HCT116 (cell line): ENCODE results near the gene COX7A2L. TPM values are rescaled to one million over a fixed set of nuclear protein-coding genes. Genes with fewer than 3 reads are reported as not detected.

ENCODE experiments used
- ATAC-seq: fragments of 200-7000 bp; cut with Tn5 transposase; 2 replicates; pipeline ENCODE4 v1.9.1; 2020; ENCODE audit warnings: mild to moderate bottlenecking, moderate library complexity
- BruUV-seq: library from RNA; stranded (reverse); fragments of 400-500 nt; replicated peaks from 2 replicates; lab custom pipeline; 2021; lab: Mats Ljungman, UMichigan
- CTCF ChIA-PET: fragments of 300-600 bp; sonication (Branson Sonifier 250); formaldehyde crosslinking; loops from one replicate; lab custom pipeline; 2021; ENCODE audit warnings: antibody characterized with exemption; lab: Charles Lee
- POLR2A ChIA-PET: fragments of 300-600, 350-600 bp; sonication (Branson Sonifier 250); formaldehyde crosslinking; loops from one replicate; lab custom pipeline; 2021; ENCODE audit warnings: antibody characterized with exemption; lab: Charles Lee
- RAD21 ChIA-PET, 2 experiments: fragments of 300-600 bp; sonication (Branson Sonifier 250); formaldehyde crosslinking; loops; one replicate each; lab custom pipeline; 2023; ENCODE audit warnings: low total read pairs in 2 of 2; ENCODE audit not compliant: uncharacterized antibody in 2 of 2, unreplicated experiment in 2 of 2, low non-redundant PET in 1 of 2; lab: Charles Lee
- DNase-seq: peaks from one replicate; pipeline ENCODE4 v3.0.0-alpha.2; 2010; ENCODE audit warnings: low read depth, low spot score
- H2AFZ ChIP-seq: fragments of 200-600 bp; shearing (Covaris generic), sonication (generic); 2 replicates; pipeline ENCODE4 v1.6.1; 2017; ENCODE audit warnings: low read depth, mixed run types, mixed read lengths, antibody characterized with exemption, low read length; ENCODE audit not compliant: poor library complexity, severe bottlenecking
- H3K27ac ChIP-seq: 2 replicates; pipeline ENCODE4 v1.5.1; 2012; ENCODE audit warnings: low read depth, low read length
- H3K27me3 ChIP-seq: fragments of 200-600 bp; sonication (generic); 2 replicates; pipeline ENCODE4 v1.6.1; 2016; ENCODE audit warnings: mixed run types, low read length, mixed read lengths; ENCODE audit not compliant: insufficient read depth
- H3K36me3 ChIP-seq, 2 experiments: fragments of 200-500 bp in 1 of 2; fragments of 200-600 bp in 1 of 2; sonication (Bioruptor generic) in 1 of 2; sonication (generic) in 1 of 2; 2 replicates each; pipeline versions ENCODE4 v1.5.1 to v1.6.1; 2014 to 2016; ENCODE audit warnings: low read length in 2 of 2, inconsistent platforms in 1 of 2, mixed read lengths in 1 of 2, mixed run types in 1 of 2; ENCODE audit not compliant: insufficient read depth in 2 of 2, control insufficient read depth in 1 of 2
- H3K4me1 ChIP-seq, 2 experiments: fragments of 200-600 bp in 1 of 2; sonication (generic) in 1 of 2; 2 replicates each; pipeline versions ENCODE4 v1.5.1 to v1.6.1; 2012 to 2017; ENCODE audit warnings: low read length in 2 of 2, inconsistent platforms in 1 of 2, mild to moderate bottlenecking in 1 of 2, mixed read lengths in 1 of 2, mixed run types in 1 of 2, moderate library complexity in 1 of 2; ENCODE audit not compliant: insufficient read depth in 2 of 2, control insufficient read depth in 1 of 2
- H3K4me2 ChIP-seq: fragments of 200-600 bp; sonication (generic); 2 replicates; pipeline ENCODE4 v1.6.1; 2017; ENCODE audit warnings: mixed run types, low read length, mixed read lengths
- H3K4me3 ChIP-seq, 2 experiments: fragments of 200-600 bp in 1 of 2; sonication (generic) in 1 of 2; replicated peaks in 1 of 2; 2 replicates each; pipeline ENCODE4 v1.5.1; 2011 to 2016; ENCODE audit warnings: low read length in 2 of 2, control low read depth in 1 of 2, low read depth in 1 of 2, mild to moderate bottlenecking in 1 of 2, mixed read lengths in 1 of 2, mixed run types in 1 of 2
- H3K79me2 ChIP-seq: fragments of 200-600 bp; sonication (generic); 2 replicates; pipeline ENCODE4 v1.6.1; 2017; ENCODE audit warnings: mild to moderate bottlenecking, mixed run types, low read length, moderate library complexity, mixed read lengths; ENCODE audit not compliant: insufficient read depth
- H3K9ac ChIP-seq: fragments of 200-600 bp; sonication (generic); 2 replicates; pipeline ENCODE4 v1.6.1; 2016; ENCODE audit warnings: low read length, mixed read lengths
- H3K9me2 ChIP-seq: fragments of 200-600 bp; sonication (generic), shearing (Covaris generic); 2 replicates; pipeline ENCODE4 v1.6.1; 2017; ENCODE audit warnings: mixed run types, mild to moderate bottlenecking, moderate library complexity; ENCODE audit not compliant: insufficient read depth
- H3K9me3 ChIP-seq, 2 experiments: fragments of 200-500 bp in 1 of 2; fragments of 200-600 bp in 1 of 2; sonication (Bioruptor generic) in 1 of 2; sonication (generic) in 1 of 2; 2 replicates each; pipeline ENCODE4 v1.6.1; 2014 to 2017; ENCODE audit warnings: low read length in 2 of 2, mixed read lengths in 2 of 2, inconsistent platforms in 1 of 2, low read depth in 1 of 2, mild to moderate bottlenecking in 1 of 2, mixed run types in 1 of 2, moderate library complexity in 1 of 2; ENCODE audit not compliant: control insufficient read depth in 1 of 2, insufficient read depth in 1 of 2
- H4K20me1 ChIP-seq: fragments of 200-600 bp; sonication (generic), shearing (Covaris generic); 2 replicates; pipeline ENCODE4 v1.6.1; 2017; ENCODE audit warnings: mixed run types, mild to moderate bottlenecking, moderate library complexity; ENCODE audit not compliant: insufficient read depth
- CEBPB ChIP-seq: IDR thresholded peaks from 2 replicates; pipeline ENCODE4 v1.6.1; 2012; ENCODE audit warnings: low read depth
- CTCF ChIP-seq, 3 experiments: fragments of 200-600 bp in 1 of 3; sonication (generic) in 1 of 3; IDR thresholded peaks in 2 of 3; conservative IDR thresholded peaks in 1 of 3; 2 replicates each; pipeline ENCODE4 v1.5.1; 2012 to 2017; ENCODE audit warnings: low read depth in 2 of 3, low read length in 2 of 3, antibody characterized with exemption in 1 of 3, borderline replicate concordance in 1 of 3, control low read depth in 1 of 3, mild to moderate bottlenecking in 1 of 3, mixed read lengths in 1 of 3, mixed run types in 1 of 3, moderate library complexity in 1 of 3; ENCODE audit not compliant: insufficient read depth in 1 of 3
- EZH2 ChIP-seq: fragments of 200-600 bp; sonication (generic); IDR thresholded peaks from 2 replicates; pipeline ENCODE4 v1.6.1; 2017; ENCODE audit warnings: antibody characterized with exemption, mixed run types
- FOSL1 ChIP-seq: IDR thresholded peaks from 2 replicates; pipeline ENCODE4 v1.6.1; 2012; ENCODE audit warnings: low read depth
- JUND ChIP-seq: IDR thresholded peaks from 2 replicates; pipeline ENCODE4 v1.6.1; 2012
- POLR2A ChIP-seq: IDR thresholded peaks from 2 replicates; pipeline ENCODE4 v1.7.0; 2011; ENCODE audit warnings: borderline replicate concordance; ENCODE audit not compliant: insufficient read depth, insufficient read length; ENCODE audit errors: extremely low read depth
- RAD21 ChIP-seq: IDR thresholded peaks from 2 replicates; pipeline ENCODE4 v1.6.1; 2012; ENCODE audit warnings: low read depth, mild to moderate bottlenecking
- REST ChIP-seq: IDR thresholded peaks from 2 replicates; pipeline ENCODE4 v1.6.1; 2012; ENCODE audit warnings: low read depth
- SIN3A ChIP-seq: IDR thresholded peaks from 2 replicates; pipeline ENCODE4 v1.6.1; 2012; ENCODE audit warnings: low read depth
- SP1 ChIP-seq: IDR thresholded peaks from 2 replicates; pipeline ENCODE4 v1.6.1; 2012; ENCODE audit warnings: low read depth
- SRF ChIP-seq: IDR thresholded peaks from 2 replicates; pipeline ENCODE4 v1.6.1; 2012; ENCODE audit warnings: low read depth
- YY1 ChIP-seq: IDR thresholded peaks from 2 replicates; pipeline ENCODE4 v1.6.1; 2011; ENCODE audit warnings: low read length, low read depth, moderate library complexity, mild to moderate bottlenecking; ENCODE audit not compliant: insufficient replicate concordance; ENCODE audit errors: extremely low read depth
- ZNF274 ChIP-seq: fragments of 200-500 bp; sonication (Bioruptor generic); IDR thresholded peaks from 2 replicates; pipeline ENCODE4 v1.6.1; 2014; ENCODE audit warnings: mild to moderate bottlenecking, low read depth, low read length, inconsistent platforms
- intact Hi-C: fragments of 100-400 bp; cut with micrococcal nuclease; formaldehyde crosslinking; loops from 2 replicates; pipeline ENCODE4 v1.10.0; 2022
- total RNA-seq: library from RNA; stranded (reverse); gene quantifications from one replicate; pipeline ENCODE4 v1.2.1, GENCODE V29; 2021; ENCODE audit not compliant: unreplicated experiment
- TF ChIP-seq, protein P1 (sequence below): IDR thresholded peaks from 2 replicates; pipeline ENCODE4 v1.6.1; 2011; ENCODE audit warnings: mild to moderate bottlenecking, low read length, moderate library complexity; ENCODE audit not compliant: insufficient replicate concordance; ENCODE audit errors: extremely low read depth
- TF ChIP-seq, protein P2 (sequence below): IDR thresholded peaks from 2 replicates; pipeline ENCODE4 v1.6.1; 2012

The COX7A2L gene
- total RNA-seq, 1 experiment from 2014 or later, result 104 TPM

DNA sequence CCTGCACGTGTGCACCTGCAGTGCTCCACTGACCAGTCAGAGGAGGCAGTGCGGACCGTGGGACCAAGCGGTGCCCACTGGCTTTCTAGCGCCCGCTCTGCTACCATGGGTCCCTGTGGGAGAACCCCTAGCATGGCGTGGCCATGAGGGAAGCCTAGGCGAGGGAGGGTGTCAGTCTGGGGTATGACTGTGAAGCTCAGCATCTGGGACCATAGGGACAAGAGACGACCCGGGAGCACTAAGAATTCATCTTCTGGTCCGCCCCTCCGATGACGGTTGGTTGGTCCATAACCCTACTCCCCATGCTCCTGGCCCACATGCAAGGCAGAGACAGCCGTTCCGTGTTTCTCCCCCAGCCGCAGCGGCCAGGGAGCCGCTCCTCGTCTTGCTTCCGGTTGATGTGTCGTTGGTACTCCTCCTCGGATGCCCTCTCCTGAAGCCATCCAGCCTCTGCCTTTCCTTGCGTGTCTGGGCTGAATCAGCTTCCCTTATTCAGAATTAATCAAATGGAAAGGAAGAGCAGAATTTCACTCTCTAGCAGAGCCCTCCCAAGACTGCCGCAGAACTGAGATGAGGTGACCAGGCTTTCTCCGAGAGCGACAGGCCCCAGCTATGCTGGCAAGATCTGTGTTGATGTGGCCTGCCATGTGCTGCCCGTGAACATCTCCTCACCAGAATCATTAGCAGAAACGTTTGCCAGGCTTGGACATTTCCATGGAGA is 23.0 kb downstream of the COX7A2L start:
- no TSS peak for BruUV-seq
- Histone ChIP-seq H3K27me3 (no peaks in the 10 kb centered on the region), H3K4me2 (no peak overlapping the region), H4K20me1 (no peaks in the 10 kb centered on the region), H3K9ac (no peak overlapping the region), H3K4me1 (peaks cover 3 to 11% of the 10 kb centered on the region in 2 experiments; a peak in 3 of 4 replicates), H3K79me2 (peaks cover 7% of the 10 kb centered on the region; the same call in 1 of the 2 replicates), H3K9me3 (no peaks in the 10 kb centered on the region), H3K27ac (no peak overlapping the region), H2AFZ (no peak overlapping the region), H3K36me3 (peaks cover 5 to 15% of the 10 kb centered on the region in 2 experiments; a peak in 3 of 4 replicates), H3K9me2 (no peaks in the 10 kb centered on the region), H3K4me3 (no peak overlapping the region)
- ATAC-seq, result no peak
- RAD21 ChIA-PET, result no interaction called here
- DNase-seq, result no peak
- TF ChIP-seq ZNF274, result no peak
- no peak for TF ChIP-seq EZH2
- TF ChIP-seq SIN3A, result no peak
- TF ChIP-seq, protein P1, sequence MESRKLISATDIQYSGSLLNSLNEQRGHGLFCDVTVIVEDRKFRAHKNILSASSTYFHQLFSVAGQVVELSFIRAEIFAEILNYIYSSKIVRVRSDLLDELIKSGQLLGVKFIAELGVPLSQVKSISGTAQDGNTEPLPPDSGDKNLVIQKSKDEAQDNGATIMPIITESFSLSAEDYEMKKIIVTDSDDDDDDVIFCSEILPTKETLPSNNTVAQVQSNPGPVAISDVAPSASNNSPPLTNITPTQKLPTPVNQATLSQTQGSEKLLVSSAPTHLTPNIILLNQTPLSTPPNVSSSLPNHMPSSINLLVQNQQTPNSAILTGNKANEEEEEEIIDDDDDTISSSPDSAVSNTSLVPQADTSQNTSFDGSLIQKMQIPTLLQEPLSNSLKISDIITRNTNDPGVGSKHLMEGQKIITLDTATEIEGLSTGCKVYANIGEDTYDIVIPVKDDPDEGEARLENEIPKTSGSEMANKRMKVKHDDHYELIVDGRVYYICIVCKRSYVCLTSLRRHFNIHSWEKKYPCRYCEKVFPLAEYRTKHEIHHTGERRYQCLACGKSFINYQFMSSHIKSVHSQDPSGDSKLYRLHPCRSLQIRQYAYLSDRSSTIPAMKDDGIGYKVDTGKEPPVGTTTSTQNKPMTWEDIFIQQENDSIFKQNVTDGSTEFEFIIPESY, result no peak
- TF ChIP-seq CEBPB, result no peak
- TF ChIP-seq SP1, result no peak
- TF ChIP-seq CTCF (IDR thresholded peaks at IDR 0.05 in 2 of 3, conservative IDR thresholded peaks at IDR 0.05 in 1 of 3; ENCODE audit: borderline replicate concordance in 1 of 3, insufficient read depth in 1 of 3, low read depth in 2 of 3, low read length in 2 of 3), result no peak
- TF ChIP-seq POLR2A, result no peak
- TF ChIP-seq, protein P2, sequence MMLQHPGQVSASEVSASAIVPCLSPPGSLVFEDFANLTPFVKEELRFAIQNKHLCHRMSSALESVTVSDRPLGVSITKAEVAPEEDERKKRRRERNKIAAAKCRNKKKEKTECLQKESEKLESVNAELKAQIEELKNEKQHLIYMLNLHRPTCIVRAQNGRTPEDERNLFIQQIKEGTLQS, result no peak
- TF ChIP-seq REST, result no peak
- TF ChIP-seq FOSL1, result no peak
- no peak for TF ChIP-seq RAD21
- no peak for TF ChIP-seq SRF
- no peak for TF ChIP-seq JUND
- TF ChIP-seq YY1, result no peak
- POLR2A ChIA-PET, result no interaction called here
- CTCF ChIA-PET, result no interaction called here
- intact Hi-C loops, result no loop called here
